HEK293T (cell line): Measurements from ENCODE around the gene DCX.

Source experiments
- CTCF ChIA-PET: fragments of 350-600 bp; formaldehyde crosslinking; extraction: SDS; loops from one replicate; lab custom pipeline; 2021; ENCODE audit warnings: antibody characterized with exemption, inconsistent platforms; lab: Yijun Ruan, JAX
- POLR2A ChIA-PET: fragments of 350-600 bp; formaldehyde crosslinking; extraction: SDS; loops from one replicate; lab custom pipeline; 2020; ENCODE audit warnings: antibody characterized with exemption, inconsistent platforms; lab: Yijun Ruan, JAX
- DNase-seq: peaks from one replicate; pipeline ENCODE4 v3.0.0; 2012; ENCODE audit warnings: mixed read lengths; ENCODE audit errors: extremely low spot score
- ARNT ChIP-seq: fragments of 450-650 bp; IDR thresholded peaks from 2 replicates; pipeline ENCODE4 v1.6.1; 2017; ENCODE audit warnings: mild to moderate bottlenecking
- BHLHE40 ChIP-seq: fragments of 450-650 bp; IDR thresholded peaks from 2 replicates; pipeline ENCODE4 v1.6.1; 2016; ENCODE audit warnings: mild to moderate bottlenecking, moderate library complexity, borderline replicate concordance
- CTBP1 ChIP-seq: fragments of 450-650 bp; IDR thresholded peaks from 2 replicates; pipeline ENCODE4 v1.6.1; 2016; ENCODE audit warnings: borderline replicate concordance
- ELF4 ChIP-seq: fragments of 450-650 bp; IDR thresholded peaks from 2 replicates; pipeline ENCODE4 v1.6.1; 2017; ENCODE audit warnings: antibody characterized with exemption
- FOXA1 ChIP-seq: fragments of 450-650 bp; IDR thresholded peaks from 2 replicates; pipeline ENCODE4 v1.6.1; 2016; ENCODE audit warnings: mild to moderate bottlenecking
- FOXK2 ChIP-seq: fragments of 450-650 bp; IDR thresholded peaks from 2 replicates; pipeline ENCODE4 v1.6.1; 2016; ENCODE audit warnings: mild to moderate bottlenecking
- FOXM1 ChIP-seq: fragments of 450-650 bp; IDR thresholded peaks from 2 replicates; pipeline ENCODE4 v1.6.1; 2017; ENCODE audit warnings: mild to moderate bottlenecking, borderline replicate concordance
- HDGF ChIP-seq: fragments of 450-650 bp; IDR thresholded peaks from 2 replicates; pipeline ENCODE4 v1.6.1; 2017; ENCODE audit warnings: antibody characterized with exemption, borderline replicate concordance
- L3MBTL2 ChIP-seq: fragments of 450-650 bp; conservative IDR thresholded peaks from 2 replicates; pipeline ENCODE4 v1.6.1; 2016; ENCODE audit warnings: mild to moderate bottlenecking
- LEF1 ChIP-seq: fragments of 450-650 bp; IDR thresholded peaks from 2 replicates; pipeline ENCODE4 v1.6.1; 2017; ENCODE audit warnings: mild to moderate bottlenecking, borderline replicate concordance
- NFRKB ChIP-seq: fragments of 450-650 bp; IDR thresholded peaks from 2 replicates; pipeline ENCODE4 v1.6.1; 2016; ENCODE audit warnings: mild to moderate bottlenecking, moderate library complexity
- SP1 ChIP-seq: fragments of 450-650 bp; IDR thresholded peaks from 2 replicates; pipeline ENCODE4 v1.6.1; 2017
- SUZ12 ChIP-seq: fragments of 450-650 bp; IDR thresholded peaks from 2 replicates; pipeline ENCODE4 v1.6.1; 2016; ENCODE audit warnings: mild to moderate bottlenecking
- TARDBP ChIP-seq: fragments of 450-650 bp; IDR thresholded peaks from 2 replicates; pipeline ENCODE4 v1.6.1; 2016
- ZNF384 ChIP-seq: fragments of 450-650 bp; IDR thresholded peaks from 2 replicates; pipeline ENCODE4 v1.6.1; 2016
- TF ChIP-seq, protein P1 (sequence below): fragments of 450-650 bp; IDR thresholded peaks from 2 replicates; pipeline ENCODE4 v1.6.1; 2016

Gene DCX

DNA sequence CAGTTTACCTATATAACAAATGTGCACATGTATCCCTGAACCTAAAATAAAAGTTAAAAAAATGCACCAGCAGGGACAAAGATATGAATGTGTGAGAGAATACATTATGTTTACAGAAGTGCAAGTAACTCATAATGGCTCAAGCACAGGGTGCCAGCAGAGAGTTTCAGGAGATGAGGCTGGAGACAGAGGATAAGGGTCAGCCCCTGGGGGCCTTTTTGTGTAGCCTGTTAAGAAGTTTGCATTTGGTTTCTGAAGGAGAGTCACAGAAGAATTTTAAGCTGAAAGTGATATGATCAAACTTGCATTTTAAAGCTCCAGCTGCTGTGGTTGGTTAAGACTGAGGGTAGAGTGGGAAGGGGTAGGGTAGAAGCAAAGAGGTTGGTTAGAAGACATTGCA lies 93.1 kb downstream of the DCX start:
- no peak for DNase-seq
- ChIA-PET POLR2A (no interaction called here), CTCF (no interaction called here)
- TF ChIP-seq FOXM1 (no peak), ZNF384 (no peak), HDGF (no peak), FOXK2 (no peak), ARNT (no peak), L3MBTL2 (no peak), FOXA1 (no peak), NFRKB (no peak), SUZ12 (no peak)

DNA sequence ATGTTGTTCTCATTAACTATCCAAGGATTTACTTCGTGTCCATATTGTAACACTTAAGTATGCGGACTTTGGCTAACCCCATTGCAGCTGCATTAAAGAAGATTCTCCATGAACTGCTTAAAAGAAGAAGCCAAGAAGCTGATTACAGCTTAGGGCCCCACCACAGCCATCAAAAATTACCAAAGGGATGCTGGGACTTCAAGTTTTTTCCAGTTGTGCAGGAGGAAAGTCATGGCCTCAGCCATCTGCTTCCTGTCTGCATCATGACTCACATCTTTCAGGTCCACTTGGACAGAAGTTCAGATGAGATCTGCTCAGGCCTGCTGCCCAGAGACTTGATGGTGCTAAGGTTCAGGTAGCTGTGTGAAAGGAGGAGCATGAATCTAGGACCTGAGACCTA lies 102.9 kb downstream of the DCX start:
- DNase-seq, result no peak
- no peak for TF ChIP-seq ELF4
- TF ChIP-seq, protein P1, sequence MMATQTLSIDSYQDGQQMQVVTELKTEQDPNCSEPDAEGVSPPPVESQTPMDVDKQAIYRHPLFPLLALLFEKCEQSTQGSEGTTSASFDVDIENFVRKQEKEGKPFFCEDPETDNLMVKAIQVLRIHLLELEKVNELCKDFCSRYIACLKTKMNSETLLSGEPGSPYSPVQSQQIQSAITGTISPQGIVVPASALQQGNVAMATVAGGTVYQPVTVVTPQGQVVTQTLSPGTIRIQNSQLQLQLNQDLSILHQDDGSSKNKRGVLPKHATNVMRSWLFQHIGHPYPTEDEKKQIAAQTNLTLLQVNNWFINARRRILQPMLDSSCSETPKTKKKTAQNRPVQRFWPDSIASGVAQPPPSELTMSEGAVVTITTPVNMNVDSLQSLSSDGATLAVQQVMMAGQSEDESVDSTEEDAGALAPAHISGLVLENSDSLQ, result no peak
- no peak for TF ChIP-seq FOXK2
- TF ChIP-seq FOXM1, result no peak
- POLR2A ChIA-PET, result no interaction called here
- CTCF ChIA-PET, result no interaction called here

DNA sequence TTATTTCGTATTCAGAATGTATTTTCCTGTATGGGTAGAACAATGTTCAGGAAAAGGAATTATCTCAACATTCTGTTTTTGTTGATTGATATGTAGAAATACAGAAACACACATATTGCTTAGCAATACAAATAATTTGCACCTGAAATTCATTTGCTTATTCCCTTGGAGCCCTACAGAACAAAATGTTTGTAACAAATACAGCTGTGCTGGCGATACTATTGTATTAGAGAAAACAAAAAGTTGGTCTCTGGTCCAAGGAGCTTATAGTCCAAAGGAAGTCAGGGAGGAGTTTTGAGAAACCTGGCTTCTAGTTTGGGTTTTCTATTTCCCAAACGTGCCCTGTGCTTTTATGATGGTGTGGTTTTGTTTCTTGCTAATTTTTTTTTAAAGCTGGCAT lies 104.0 kb downstream of the DCX start:
- ChIA-PET POLR2A (no interaction called here), CTCF (interaction anchor here (0.6 kb wide), 1 partner anchor 211 kb away, joined by 3 read pairs; no protein-coding TSS in a partner anchor)
- TF ChIP-seq FOXM1 (no peak), ELF4 (no peak), L3MBTL2 (no peak), LEF1 (no peak), FOXA1 (no peak), HDGF (no peak), SP1 (no peak), BHLHE40 (no peak), SUZ12 (no peak), NFRKB (no peak), ARNT (no peak), CTBP1 (no peak), ZNF384 (no peak), TARDBP (no peak), FOXK2 (no peak)
- TF ChIP-seq, protein P1, result no peak
- DNase-seq, result no peak

DNA sequence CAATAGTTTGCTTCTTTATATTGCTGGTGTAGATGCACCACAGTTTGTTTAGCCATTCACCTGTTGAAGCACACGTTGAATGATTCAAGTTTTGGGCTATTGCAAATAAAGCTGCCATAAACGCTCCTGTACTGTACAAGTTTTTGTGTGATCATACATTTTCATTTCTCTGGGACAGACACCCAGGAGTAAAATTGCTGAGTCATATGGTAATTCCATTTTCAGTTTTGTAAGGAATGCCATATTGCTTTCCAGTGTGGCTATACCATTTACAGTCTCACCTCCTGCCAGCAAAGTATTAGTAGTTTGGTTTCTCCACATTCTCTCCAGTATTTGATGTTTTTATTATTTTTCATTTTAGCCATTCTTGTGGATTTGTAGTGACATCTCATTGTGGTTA lies 109.7 kb downstream of the DCX start:
- CTCF ChIA-PET, result no interaction called here
- TF ChIP-seq ZNF384, result no peak
- TF ChIP-seq HDGF, result no peak
- TF ChIP-seq ELF4, result no peak
- TF ChIP-seq, protein P1, result no peak
- TF ChIP-seq L3MBTL2, result no peak
- TF ChIP-seq FOXK2, result no peak
- TF ChIP-seq SUZ12, result no peak
- no peak for TF ChIP-seq ARNT
- no peak for TF ChIP-seq LEF1
- TF ChIP-seq FOXA1, result no peak
- TF ChIP-seq BHLHE40, result no peak
- no peak for TF ChIP-seq NFRKB
- no peak for DNase-seq
- POLR2A ChIA-PET, result no interaction called here

DNA sequence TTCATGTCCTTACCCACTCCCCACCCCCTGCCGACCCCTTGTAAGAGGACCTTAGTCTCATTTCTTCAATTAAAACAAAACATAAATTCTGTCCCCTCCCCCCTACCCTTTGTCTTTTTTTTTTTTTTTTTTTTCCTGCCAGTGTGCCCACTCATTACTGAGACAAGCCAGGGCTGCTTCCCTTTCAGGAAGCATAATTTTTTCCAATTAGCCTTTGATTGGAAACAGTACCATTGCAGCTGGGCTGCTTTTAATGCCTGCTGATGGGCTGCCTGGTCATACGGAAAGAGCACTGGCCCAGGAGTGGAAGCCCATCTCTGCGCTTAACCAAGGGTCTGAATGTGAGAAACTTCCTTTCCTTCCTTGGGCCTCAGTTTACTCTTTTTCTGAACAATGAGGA lies 123.2 kb downstream of the DCX start:
- POLR2A ChIA-PET, result no interaction called here
- CTCF ChIA-PET, result no interaction called here
- no peak for TF ChIP-seq HDGF
- no peak for TF ChIP-seq ELF4
- no peak for TF ChIP-seq CTBP1
- TF ChIP-seq BHLHE40, result no peak
- no peak for TF ChIP-seq ARNT
- TF ChIP-seq ZNF384, result no peak
- no peak for TF ChIP-seq FOXA1
- no peak for TF ChIP-seq LEF1
- no peak for TF ChIP-seq TARDBP
- no peak for TF ChIP-seq SUZ12
- no peak for TF ChIP-seq FOXM1
- TF ChIP-seq FOXK2, result no peak
- TF ChIP-seq NFRKB, result no peak
- TF ChIP-seq, protein P1, result no peak
- TF ChIP-seq L3MBTL2, result no peak
- TF ChIP-seq SP1, result no peak

DNA sequence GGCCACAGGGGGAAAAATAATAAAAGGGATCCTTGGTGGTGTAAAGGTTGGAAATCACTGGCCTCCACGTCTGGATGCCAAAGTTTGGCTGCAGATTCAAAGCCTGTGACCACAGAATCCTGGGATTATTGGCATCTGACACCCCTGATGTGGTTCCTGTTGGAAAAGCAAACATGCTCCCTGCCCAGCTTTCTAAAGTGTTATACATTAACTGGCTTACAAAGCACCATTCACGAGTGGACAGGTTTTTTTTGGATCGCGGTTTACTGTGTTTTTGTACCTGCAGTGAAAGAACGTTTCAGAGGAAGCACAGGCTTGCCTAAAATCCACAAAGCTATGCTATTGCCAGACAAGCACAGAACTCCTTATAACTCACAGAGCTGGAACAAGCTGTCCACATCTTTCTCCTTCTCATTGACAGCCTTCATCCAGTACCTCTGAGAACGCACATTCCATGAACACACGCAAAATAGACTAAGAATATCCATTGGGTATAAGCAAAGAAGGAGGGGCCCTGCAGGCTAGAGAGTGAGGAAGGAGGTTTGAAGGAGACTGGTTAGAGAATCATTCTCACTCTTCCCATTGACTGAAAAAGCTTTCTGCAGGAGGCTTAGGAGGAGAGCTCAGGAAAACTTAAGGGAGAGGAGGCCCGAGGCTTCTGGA lies 127.2 kb downstream of the DCX start:
- TF ChIP-seq SUZ12 (no peak), HDGF (no peak), ELF4 (no peak), FOXA1 (no peak), CTBP1 (no peak), TARDBP (no peak), SP1 (no peak), ARNT (no peak), NFRKB (no peak), LEF1 (no peak), FOXM1 (no peak), L3MBTL2 (no peak), BHLHE40 (no peak), ZNF384 (no peak), FOXK2 (no peak)
- TF ChIP-seq, protein P1, result no peak
- POLR2A ChIA-PET, result no interaction called here
- no peak for DNase-seq
- CTCF ChIA-PET, result interaction anchor here (0.7 kb wide), 1 partner anchor 594 kb away, joined by 3 read pairs; no protein-coding TSS in a partner anchor

More for the DNA sequence above, 123.2 kb downstream of the DCX start:
- no peak for DNase-seq
